HG02610 (cell line): ENCODE data around the gene ATXN2L.
A peak's percentile ranks its signal among the peaks of the same experiment; 100 is the strongest.
"Not testable (repeated sequence)": the region's sequence is repeated elsewhere in the genome, so short reads cannot be mapped to it uniquely, and the experiment has no call there.

Experiments
- ATAC-seq: cut with Tn5 transposase; IDR thresholded peaks from one replicate; pipeline ENCODE4 v1.9.1; 2021; ENCODE audit warnings: mild to moderate bottlenecking, moderate library complexity; ENCODE audit not compliant: unreplicated experiment

Gene ATXN2L

GRCh38 chr16:28869201-28869600 lies 46.4 kb downstream of the ATXN2L start:
- ATAC-seq = no peak

- no peak for ATAC-seq
Observed at GRCh38 chr16:28872952-28873351, 50.2 kb downstream of the ATXN2L start.

- no peak for ATAC-seq
Observed at GRCh38 chr16:28873543-28874201, 50.9 kb downstream of the ATXN2L start.

GRCh38 chr16:28874406-28874805 lies 51.6 kb downstream of the ATXN2L start:
- no peak for ATAC-seq

GRCh38 chr16:28875134-28876018 lies 52.6 kb downstream of the ATXN2L start:
- ATAC-seq = no peak

- ATAC-seq = no peak
Observed at GRCh38 chr16:28876019-28876659, 53.3 kb downstream of the ATXN2L start.

GRCh38 chr16:28876973-28877654 lies 54.3 kb downstream of the ATXN2L start:
- no peak for ATAC-seq

GRCh38 chr16:28877655-28878000 lies 54.8 kb downstream of the ATXN2L start:
- no peak for ATAC-seq

- ATAC-seq = no peak
Observed at GRCh38 chr16:28878083-28878926, 55.5 kb downstream of the ATXN2L start, which contains the start of gene ATP2A1. TSS of gene ATP2A1 (plus strand) at chr16:28878488. CDS start at chr16:28878672, 184 bp downstream.

- peak; percentile 25 for ATAC-seq
Observed at GRCh38 chr16:28879261-28879840, 56.6 kb downstream of the ATXN2L start.

- peak; percentile 79 for ATAC-seq
Observed at GRCh38 chr16:28879841-28880588, 57.2 kb downstream of the ATXN2L start.

GRCh38 chr16:28880589-28880915 lies 57.8 kb downstream of the ATXN2L start:
- no peak for ATAC-seq

GRCh38 chr16:28880955-28881354 lies 58.2 kb downstream of the ATXN2L start:
- no peak for ATAC-seq

GRCh38 chr16:28881565-28881964 lies 58.8 kb downstream of the ATXN2L start:
- ATAC-seq = not testable (repeated sequence)

- no peak for ATAC-seq
Observed at GRCh38 chr16:28882551-28883160, 59.9 kb downstream of the ATXN2L start.

GRCh38 chr16:28883221-28883996 lies 60.6 kb downstream of the ATXN2L start:
- no peak for ATAC-seq

- no peak for ATAC-seq
Observed at GRCh38 chr16:28884045-28884444, 61.2 kb downstream of the ATXN2L start.
